CD14-positive monocyte (primary cell): ENCODE data around the gene OR5M11. TPM values are rescaled to one million over a fixed set of nuclear protein-coding genes. Genes with fewer than 3 reads are reported as not detected.

ENCODE experiments used
- DNase-seq, 3 donors: peaks; one replicate each; pipeline ENCODE4 v3.0.0-alpha.2; 2011 to 2022
- H2AFZ ChIP-seq: 2 replicates; pipeline ENCODE4 v1.6.0; 2012; ENCODE audit warnings: mild to moderate bottlenecking, low read depth, low read length, inconsistent platforms; ENCODE audit not compliant: insufficient read depth, poor library complexity, severe bottlenecking
- H3K27ac ChIP-seq, 2 donors: 1 replicate in 1 of 2; 2 replicates in 1 of 2; pipeline ENCODE4 v1.5.1; 2012 to 2013; ENCODE audit warnings: low read length in 2 of 2, control low read depth in 1 of 2, inconsistent platforms in 1 of 2, low read depth in 1 of 2, mild to moderate bottlenecking in 1 of 2
- H3K27me3 ChIP-seq, 2 donors: one replicate each; pipeline versions ENCODE4 v1.6.0 to v1.6.1; 2011 to 2013; ENCODE audit warnings: low read length in 2 of 2; ENCODE audit not compliant: control insufficient read depth in 2 of 2, insufficient read depth in 2 of 2
- H3K36me3 ChIP-seq, 2 donors: replicated peaks in 1 of 2; 1 replicate in 1 of 2; 2 replicates in 1 of 2; pipeline versions ENCODE4 v1.5.1 to v1.6.1; 2012 to 2013; ENCODE audit warnings: low read length in 2 of 2, control low read depth in 1 of 2, inconsistent platforms in 1 of 2, mild to moderate bottlenecking in 1 of 2; ENCODE audit not compliant: insufficient read depth in 2 of 2, control insufficient read depth in 1 of 2
- H3K4me1 ChIP-seq, 2 donors: 1 replicate in 1 of 2; 2 replicates in 1 of 2; pipeline versions ENCODE4 v1.5.1 to v1.6.1; 2012 to 2013; ENCODE audit warnings: low read length in 2 of 2, control low read depth in 1 of 2, inconsistent platforms in 1 of 2, mild to moderate bottlenecking in 1 of 2, moderate library complexity in 1 of 2; ENCODE audit not compliant: insufficient read depth in 2 of 2, control insufficient read depth in 1 of 2
- H3K4me2 ChIP-seq: replicated peaks from 2 replicates; pipeline ENCODE3; 2012; ENCODE audit warnings: low read length, moderate library complexity, mild to moderate bottlenecking; ENCODE audit not compliant: poor library complexity, severe bottlenecking; ENCODE audit errors: extremely low read depth
- H3K4me3 ChIP-seq, 3 experiments: fragments of 200-600 bp in 1 of 3; sonication (generic) in 1 of 3; replicated peaks in 1 of 3; 1 replicate in 2 of 3; 2 replicates in 1 of 3; pipeline ENCODE4 v1.5.1; 2011 to 2013; ENCODE audit warnings: low read length in 3 of 3, mild to moderate bottlenecking in 3 of 3, control low read depth in 2 of 3, low read depth in 2 of 3, inconsistent platforms in 1 of 3, moderate library complexity in 1 of 3
- H3K79me2 ChIP-seq: 2 replicates; pipeline ENCODE4 v1.6.0; 2012; ENCODE audit warnings: mild to moderate bottlenecking, control low read depth, inconsistent platforms, low read length, moderate library complexity; ENCODE audit not compliant: insufficient read depth
- H3K9ac ChIP-seq: 2 replicates; pipeline ENCODE4 v1.6.0; 2017; ENCODE audit warnings: low read length, mild to moderate bottlenecking; ENCODE audit not compliant: insufficient read depth, poor library complexity, severe bottlenecking
- H3K9me3 ChIP-seq, 2 donors: replicated peaks in 1 of 2; 1 replicate in 1 of 2; 2 replicates in 1 of 2; pipeline versions ENCODE4 v1.5.1 to v1.6.1; 2012 to 2013; ENCODE audit warnings: low read length in 2 of 2, control low read depth in 1 of 2; ENCODE audit not compliant: control insufficient read depth in 1 of 2, insufficient read depth in 1 of 2
- H4K20me1 ChIP-seq: 2 replicates; pipeline ENCODE4 v1.6.0; 2012; ENCODE audit warnings: mild to moderate bottlenecking, low read length, control low read depth, moderate library complexity; ENCODE audit not compliant: insufficient read depth
- H3K27ac Mint-ChIP-seq, 7 donors: one replicate each; pipeline ENCODE4 v1.8.0; 2020; ENCODE audit warnings: mild to moderate bottlenecking in 7 of 7, mixed read lengths in 7 of 7, moderate library complexity in 6 of 7, inconsistent platforms in 2 of 7
- H3K27me3 Mint-ChIP-seq, 3 donors: one replicate each; pipeline ENCODE4 v1.8.0; 2021 to 2022; ENCODE audit warnings: low read depth in 3 of 3, mild to moderate bottlenecking in 3 of 3, mixed read lengths in 3 of 3, moderate library complexity in 3 of 3, inconsistent platforms in 1 of 3
- H3K36me3 Mint-ChIP-seq, 2 donors: one replicate each; pipeline ENCODE4 v1.8.0; 2020; ENCODE audit warnings: mixed read lengths in 2 of 2, inconsistent platforms in 1 of 2, mild to moderate bottlenecking in 1 of 2
- H3K4me1 Mint-ChIP-seq: one replicate; pipeline ENCODE4 v1.8.0; 2020; ENCODE audit warnings: mild to moderate bottlenecking, mixed read lengths
- H3K4me3 Mint-ChIP-seq, 2 donors: one replicate each; pipeline ENCODE4 v1.8.0; 2020; ENCODE audit warnings: mild to moderate bottlenecking in 2 of 2, mixed read lengths in 2 of 2, moderate library complexity in 1 of 2
- H3K9me3 Mint-ChIP-seq, 7 donors: one replicate each; pipeline ENCODE4 v1.8.0; 2020 to 2022; ENCODE audit warnings: mixed read lengths in 7 of 7, mild to moderate bottlenecking in 6 of 7, moderate library complexity in 6 of 7, inconsistent platforms in 2 of 7
- CTCF ChIP-seq: fragments of 200-600 bp; IDR thresholded peaks from one replicate; pipeline ENCODE4 v1.8.0; 2022; ENCODE audit warnings: antibody characterized with exemption, mild to moderate bottlenecking
- WGBS: methylation state at CpG from one replicate; pipeline ENCODE4 v1.1.5; 2013; ENCODE audit warnings: missing lambda C conversion rate; ENCODE audit not compliant: insufficient coverage; 5-methylcytosine and 5-hydroxymethylcytosine counted together
- intact Hi-C, 2 donors: fragments of 100-400 bp; cut with micrococcal nuclease; formaldehyde crosslinking; loops; one replicate each; pipeline versions ENCODE4 v1.15.0 to v1.15.1; 2023
- polyA plus RNA-seq, 3 donors: library from polyadenylated mRNA; depleted of rRNA in 1 of 3; unstranded in 2 of 3; stranded (reverse) in 1 of 3; fragments of 300-500 nt in 2 of 3; fragments of >200 nt in 1 of 3; fragmentation: Illumina TruSeq in 2 of 3; gene quantifications; 1 replicate in 2 of 3; 2 replicates in 1 of 3; pipeline ENCODE4 v1.2.3, GENCODE V29; 2012 to 2021

The OR5M11 gene
- polyA plus RNA-seq, 3 donors = not detected

DNA sequence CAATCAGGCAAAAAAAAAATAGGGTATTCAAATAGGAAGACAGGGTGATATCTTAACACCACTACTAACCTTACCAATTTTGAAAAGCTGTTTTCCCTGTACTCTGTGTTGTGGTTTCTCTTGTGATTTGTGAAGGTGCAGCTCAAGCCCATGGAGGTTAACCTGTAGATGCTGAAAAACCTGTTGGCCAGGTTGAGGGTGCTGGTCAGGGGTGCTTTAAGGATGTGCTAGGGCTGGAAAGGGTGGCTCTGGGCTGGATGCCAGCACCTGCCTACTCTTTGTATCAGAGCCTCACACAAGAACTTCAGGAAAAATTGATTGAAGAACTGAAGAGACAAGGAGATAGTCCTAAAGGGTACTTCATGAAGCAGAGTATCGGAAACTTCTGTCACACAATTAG, 33.6 kb downstream of the OR5M11 start:
- H3K4me3 Mint-ChIP-seq = no peak overlapping the region
- H3K27ac ChIP-seq = no peak overlapping the region
- H2AFZ ChIP-seq = no peak overlapping the region
- WGBS = no CpG with 5 or more reads among the region's 1 CpG
- H3K27ac Mint-ChIP-seq = no peak overlapping the region
- H3K9ac ChIP-seq = no peak overlapping the region
- no peak overlapping the region for H3K4me3 ChIP-seq
- H3K36me3 Mint-ChIP-seq = no peaks in the 10 kb centered on the region
- no peak for TF ChIP-seq CTCF
- H3K27me3 ChIP-seq = no peaks in the 10 kb centered on the region
- intact Hi-C loops = no loop called here
- H3K4me1 Mint-ChIP-seq = no peaks in the 10 kb centered on the region
- H3K4me2 ChIP-seq = no peak overlapping the region
- H3K27me3 Mint-ChIP-seq = no peaks in the 10 kb centered on the region
- H3K4me1 ChIP-seq = no peaks in the 10 kb centered on the region
- peaks cover 1 to 6% (median 2%) of the 10 kb centered on the region in 7 donors for H3K9me3 Mint-ChIP-seq
- peaks cover 0 to 7% of the 10 kb centered on the region in 2 donors for H3K9me3 ChIP-seq
- no peaks in the 10 kb centered on the region for H3K79me2 ChIP-seq
- DNase-seq = no peak
- H4K20me1 ChIP-seq = no peaks in the 10 kb centered on the region
- no peaks in the 10 kb centered on the region for H3K36me3 ChIP-seq

DNA sequence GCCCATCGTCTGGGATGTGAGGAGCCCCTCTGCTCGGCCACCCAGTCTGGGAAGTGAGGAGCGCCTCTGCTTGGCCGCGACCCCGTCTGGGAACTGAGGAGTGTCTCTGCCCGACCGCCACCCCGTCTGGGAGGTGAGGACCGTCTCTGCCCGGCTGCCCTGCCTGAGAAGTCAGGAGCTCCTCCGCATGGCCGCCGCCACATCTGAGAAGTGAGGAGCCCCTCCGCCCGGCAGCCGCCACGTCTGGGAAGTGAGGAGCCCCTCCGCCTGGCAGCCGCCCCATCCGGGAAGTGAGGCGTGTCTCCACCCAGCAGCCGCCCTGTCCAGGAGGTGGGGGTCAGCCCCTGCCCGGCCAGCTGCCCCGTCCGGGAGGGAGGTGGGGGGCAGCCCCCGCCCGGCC, 46.0 kb downstream of the OR5M11 start:
- WGBS = 100% methylated on average over 22 of the region's 28 CpGs

More for the DNA sequence above, 46.0 kb downstream of the OR5M11 start:
- no peak overlapping the region for H3K27ac ChIP-seq
- no peak for DNase-seq
- no peaks in the 10 kb centered on the region for H3K4me1 ChIP-seq
- no peak overlapping the region for H3K4me3 Mint-ChIP-seq
- TF ChIP-seq CTCF = no peak
- no peak overlapping the region for H2AFZ ChIP-seq
- no peaks in the 10 kb centered on the region for H3K27me3 Mint-ChIP-seq
- no peaks in the 10 kb centered on the region for H3K36me3 ChIP-seq
- no peak overlapping the region for H3K4me2 ChIP-seq
- H3K4me1 Mint-ChIP-seq = no peaks in the 10 kb centered on the region
- H3K79me2 ChIP-seq = no peaks in the 10 kb centered on the region
- no peaks in the 10 kb centered on the region for H4K20me1 ChIP-seq
- H3K27me3 ChIP-seq = no peaks in the 10 kb centered on the region
- peaks cover 3 to 22% (median 13%) of the 10 kb centered on the region in 7 donors for H3K9me3 Mint-ChIP-seq
- no peak overlapping the region for H3K27ac Mint-ChIP-seq
- H3K4me3 ChIP-seq = no peak overlapping the region
- intact Hi-C loops = no loop called here
- H3K36me3 Mint-ChIP-seq = no peaks in the 10 kb centered on the region
- H3K9me3 ChIP-seq = peaks cover 0 to 24% of the 10 kb centered on the region in 2 donors
- no peak overlapping the region for H3K9ac ChIP-seq
